GM18858 (cell line): ENCODE results near the gene ZNF622.
A peak's percentile ranks its signal among the peaks of the same experiment; 100 is the strongest.

ENCODE experiments used
- ATAC-seq: cut with Tn5 transposase; IDR thresholded peaks from one replicate; pipeline ENCODE4 v1.9.1; 2021; ENCODE audit not compliant: unreplicated experiment

Gene ZNF622

GRCh38 chr5:16465544-16466432, at the start of gene ZNF622:
ZNF622 (minus strand) TSS chr5:16465800; CDS start chr5:16465665, 135 bp downstream.
- peak; percentile 64 for ATAC-seq

- no peak for ATAC-seq
Observed at GRCh38 chr5:16510098-16510497, 44.5 kb upstream of the ZNF622 start.

GRCh38 chr5:16508730-16509531, 43.3 kb upstream of the ZNF622 start:
- ATAC-seq = no peak

GRCh38 chr5:16507716-16508115, 42.1 kb upstream of the ZNF622 start:
- no peak for ATAC-seq

GRCh38 chr5:16505904-16506303, 40.3 kb upstream of the ZNF622 start:
- ATAC-seq = no peak

- no peak for ATAC-seq
Observed at GRCh38 chr5:16505140-16505891, 39.7 kb upstream of the ZNF622 start.

GRCh38 chr5:16504571-16504970, 39.0 kb upstream of the ZNF622 start:
- no peak for ATAC-seq

- no peak for ATAC-seq
Observed at GRCh38 chr5:16502866-16503265, 37.3 kb upstream of the ZNF622 start.

GRCh38 chr5:16500024-16500423, 34.4 kb upstream of the ZNF622 start:
- no peak for ATAC-seq

GRCh38 chr5:16497546-16497945, 31.9 kb upstream of the ZNF622 start:
- ATAC-seq = no peak

GRCh38 chr5:16493261-16493660, 27.7 kb upstream of the ZNF622 start:
- ATAC-seq = no peak

GRCh38 chr5:16492398-16493140, 27.0 kb upstream of the ZNF622 start:
- no peak for ATAC-seq

GRCh38 chr5:16490911-16491310, 25.3 kb upstream of the ZNF622 start:
- no peak for ATAC-seq

- peak; percentile 76 for ATAC-seq
Observed at GRCh38 chr5:16489322-16489791, 23.8 kb upstream of the ZNF622 start.

- ATAC-seq = no peak
Observed at GRCh38 chr5:16487456-16487855, 21.9 kb upstream of the ZNF622 start.

- ATAC-seq = no peak
Observed at GRCh38 chr5:16486711-16487111, 21.1 kb upstream of the ZNF622 start.

GRCh38 chr5:16485656-16486055, 20.1 kb upstream of the ZNF622 start:
- ATAC-seq = no peak

GRCh38 chr5:16484081-16484480, 18.5 kb upstream of the ZNF622 start:
- ATAC-seq = no peak

GRCh38 chr5:16483361-16483760, 17.8 kb upstream of the ZNF622 start:
- ATAC-seq = no peak

GRCh38 chr5:16482891-16483290, 17.3 kb upstream of the ZNF622 start:
- no peak for ATAC-seq
